RWPE1 (cell line): ENCODE data around the gene RFX6.

Experiments
- CTCF ChIA-PET: fragments of 350-600 bp; sonication (Branson Sonifier 250); formaldehyde crosslinking; extraction: SDS; loops from one replicate; lab custom pipeline; 2021; lab: Yijun Ruan, JAX
- POLR2A ChIA-PET: fragments of 400-600 bp; formaldehyde crosslinking; extraction: SDS; loops from one replicate; lab custom pipeline; 2020; ENCODE audit warnings: antibody characterized with exemption; ENCODE audit not compliant: low non-redundant PET; lab: Yijun Ruan, JAX
- DNase-seq: peaks from one replicate; pipeline ENCODE4 v3.0.0; 2012; ENCODE audit warnings: low spot score
- H3K27ac ChIP-seq: fragments of 450-650 bp; 2 replicates; pipeline ENCODE4 v1.5.1; 2017
- TF ChIP-seq, protein P1 (sequence below): fragments of 450-650 bp; conservative IDR thresholded peaks from 2 replicates; pipeline ENCODE4 v1.5.1; 2017; ENCODE audit warnings: low read depth, mild to moderate bottlenecking

Gene RFX6

GRCh38 chr6:116969211-116969863 lies 92.3 kb downstream of the RFX6 start:
- peak; percentile 66 for DNase-seq
- ChIA-PET POLR2A (no interaction called here), CTCF (interaction anchor here (0.6 to 2.0 kb wide), 8 partner anchors 12 to 589 kb away, joined by 3 to 8 read pairs (median 4); no protein-coding TSS in a partner anchor)
- TF ChIP-seq, protein P1, sequence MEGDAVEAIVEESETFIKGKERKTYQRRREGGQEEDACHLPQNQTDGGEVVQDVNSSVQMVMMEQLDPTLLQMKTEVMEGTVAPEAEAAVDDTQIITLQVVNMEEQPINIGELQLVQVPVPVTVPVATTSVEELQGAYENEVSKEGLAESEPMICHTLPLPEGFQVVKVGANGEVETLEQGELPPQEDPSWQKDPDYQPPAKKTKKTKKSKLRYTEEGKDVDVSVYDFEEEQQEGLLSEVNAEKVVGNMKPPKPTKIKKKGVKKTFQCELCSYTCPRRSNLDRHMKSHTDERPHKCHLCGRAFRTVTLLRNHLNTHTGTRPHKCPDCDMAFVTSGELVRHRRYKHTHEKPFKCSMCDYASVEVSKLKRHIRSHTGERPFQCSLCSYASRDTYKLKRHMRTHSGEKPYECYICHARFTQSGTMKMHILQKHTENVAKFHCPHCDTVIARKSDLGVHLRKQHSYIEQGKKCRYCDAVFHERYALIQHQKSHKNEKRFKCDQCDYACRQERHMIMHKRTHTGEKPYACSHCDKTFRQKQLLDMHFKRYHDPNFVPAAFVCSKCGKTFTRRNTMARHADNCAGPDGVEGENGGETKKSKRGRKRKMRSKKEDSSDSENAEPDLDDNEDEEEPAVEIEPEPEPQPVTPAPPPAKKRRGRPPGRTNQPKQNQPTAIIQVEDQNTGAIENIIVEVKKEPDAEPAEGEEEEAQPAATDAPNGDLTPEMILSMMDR, result peak; percentile 69
- no peak overlapping the region for H3K27ac ChIP-seq

DNA sequence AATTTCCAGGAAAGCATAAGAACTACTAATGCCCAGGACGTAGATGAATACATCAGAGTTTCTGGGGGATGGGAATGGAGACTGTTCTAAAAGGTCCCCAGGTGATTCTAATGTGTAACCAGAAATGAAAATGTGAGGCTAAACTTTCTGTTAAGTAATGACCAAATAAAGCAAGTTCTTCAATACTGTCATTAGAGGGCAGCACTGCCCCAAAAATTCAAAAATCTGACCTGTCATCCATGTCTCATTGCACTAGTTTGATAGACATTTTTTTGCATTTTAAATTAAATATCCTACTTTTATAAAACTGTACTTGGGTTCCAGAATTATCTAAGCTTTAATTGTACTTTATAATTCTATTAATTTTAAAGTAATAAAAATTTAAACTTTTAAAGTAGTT lies 94.9 kb downstream of the RFX6 start:
- TF ChIP-seq, protein P1, result peak; percentile 64
- ChIA-PET POLR2A (no interaction called here), CTCF (interaction anchor here (0.7 to 0.8 kb wide), 3 partner anchors 104 to 996 kb away, joined by 3 read pairs; no protein-coding TSS in a partner anchor)
- no peak overlapping the region for H3K27ac ChIP-seq
- peak; percentile 13 for DNase-seq

DNA sequence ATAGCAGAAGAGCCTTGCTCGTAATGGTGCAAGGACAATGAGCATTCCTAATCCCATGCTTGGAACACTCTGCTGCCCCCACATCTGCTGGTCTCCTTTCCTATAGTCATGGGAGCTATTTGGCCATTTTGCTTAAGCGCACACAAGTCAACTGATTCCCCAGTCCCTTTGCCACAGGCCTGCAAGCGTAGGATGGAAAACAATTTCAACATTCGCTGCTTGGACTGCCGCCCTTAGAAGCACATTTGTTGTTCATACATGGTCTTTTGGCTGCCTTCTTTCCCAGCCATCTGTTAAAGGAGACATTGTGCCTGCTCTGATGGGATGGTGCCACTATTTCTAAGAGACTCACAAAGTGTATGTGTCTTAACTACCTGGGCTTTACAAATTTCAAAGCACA lies 96.9 kb downstream of the RFX6 start:
- DNase-seq, result no peak
- no peak overlapping the region for H3K27ac ChIP-seq
- ChIA-PET POLR2A (no interaction called here), CTCF (no interaction called here)
- TF ChIP-seq, protein P1, result no peak

DNA sequence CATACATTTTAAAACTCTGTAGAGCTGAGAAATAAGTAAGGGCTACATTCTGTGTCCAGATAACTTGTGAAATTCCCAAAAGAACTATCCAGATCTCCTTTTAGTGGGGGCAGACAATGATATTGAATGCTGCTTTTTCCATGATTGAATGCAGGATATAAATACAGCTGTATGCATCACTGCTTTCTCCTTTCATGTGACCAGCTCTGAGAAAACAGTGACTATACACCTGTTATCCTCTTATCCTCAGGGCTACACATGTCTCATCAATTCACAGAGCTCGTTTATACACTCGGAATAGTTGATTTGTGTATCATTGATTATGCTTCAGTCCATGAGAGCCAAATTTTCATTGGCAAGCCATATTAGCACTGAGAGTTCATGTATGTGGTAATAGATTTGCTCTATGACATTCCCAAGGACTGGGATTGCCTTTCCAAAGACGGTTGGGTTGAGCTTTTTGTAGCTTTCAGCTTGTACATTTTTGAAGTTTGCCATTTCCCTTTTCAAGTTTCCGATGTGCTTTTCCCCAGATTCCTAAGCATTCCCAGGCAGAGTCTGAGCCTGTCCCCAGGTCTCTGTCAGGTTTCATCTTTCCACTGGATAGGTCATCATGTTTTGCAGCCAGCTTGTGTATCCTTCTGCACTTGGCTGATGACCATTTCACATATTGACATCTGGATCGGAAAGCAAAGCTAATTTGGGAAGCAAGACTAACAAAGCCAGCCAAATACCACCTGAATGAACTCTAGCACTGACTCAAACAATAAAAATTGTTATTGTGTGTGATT lies 97.7 kb downstream of the RFX6 start:
- CTCF ChIA-PET, result interaction anchor here (0.6 to 1.1 kb wide), 2 partner anchors 14 to 639 kb away, joined by 3 read pairs; no protein-coding TSS in a partner anchor
- POLR2A ChIA-PET, result interaction anchor here (0.5 kb wide), 1 partner anchor 154 kb away, joined by 3 read pairs; no protein-coding TSS in a partner anchor
- TF ChIP-seq, protein P1, result no peak
- no peak for DNase-seq
- no peak overlapping the region for H3K27ac ChIP-seq

- ChIA-PET CTCF (interaction anchor here (1.1 kb wide), 1 partner anchor 15 kb away, joined by 3 read pairs; no protein-coding TSS in a partner anchor), POLR2A (no interaction called here)
- DNase-seq, result no peak
- TF ChIP-seq, protein P1, result no peak
- no peak overlapping the region for H3K27ac ChIP-seq
Observed at GRCh38 chr6:116975600-116975999, 98.6 kb downstream of the RFX6 start.

DNA sequence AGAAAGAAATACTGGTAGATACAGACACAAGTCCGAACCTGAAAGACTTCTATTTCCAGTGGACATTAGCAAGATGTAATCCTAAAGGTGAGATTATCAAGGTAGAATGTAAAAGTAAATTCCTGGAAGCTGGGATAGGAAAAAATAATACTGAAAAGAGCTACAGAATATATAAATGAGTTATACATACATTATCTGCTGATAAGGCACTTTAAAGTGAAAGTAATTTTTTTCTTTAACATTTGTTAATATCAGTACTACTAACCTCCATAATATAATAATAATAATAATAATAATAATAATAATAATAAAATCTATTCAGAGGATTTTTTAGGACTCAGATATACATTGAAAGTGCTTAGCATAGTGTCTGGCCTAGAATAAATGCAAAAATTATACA lies 102.5 kb downstream of the RFX6 start:
- DNase-seq, result no peak
- POLR2A ChIA-PET, result no interaction called here
- TF ChIP-seq, protein P1, result no peak
- CTCF ChIA-PET, result no interaction called here
- H3K27ac ChIP-seq, result no peak overlapping the region
